Measurements from ENCODE around the gene GKN1. TPM values are rescaled to one million over a fixed set of nuclear protein-coding genes. Genes with fewer than 3 reads are reported as not detected.

GKN1 gene
- total RNA-seq, 1 experiment from 2014 or later, result not detected

GRCh38 chr2:68940369-68940768, 34.1 kb upstream of the GKN1 start:
- no peak overlapping the region for H4K5ac ChIP-seq (ENCODE audit: insufficient read length, low read depth, low read length)
- H3K4me1 ChIP-seq (ENCODE audit: insufficient read depth, low read length), result no peaks in the 10 kb centered on the region
- H3K23ac ChIP-seq (ENCODE audit: insufficient read length, low read depth, low read length), result no peak overlapping the region
- no peak overlapping the region for H2AK5ac ChIP-seq (ENCODE audit: insufficient read length, low read length)
- no peak overlapping the region for H3T11ph ChIP-seq (ENCODE audit: low read length)
- no peak overlapping the region for H3K4ac ChIP-seq (ENCODE audit: low read depth, low read length)
- H2BK5ac ChIP-seq (ENCODE audit: insufficient read length, low read length), result no peak overlapping the region
- no peak overlapping the region for H3K9ac ChIP-seq (ENCODE audit: extremely low read depth, insufficient read length, low read length)
- Mint-ChIP-seq H3K4me3 (no peak overlapping the region), H3K27me3 (ENCODE audit: low read depth) (peaks cover 7% of the 10 kb centered on the region), H3K9me3 (peaks cover 3 to 7% of the 10 kb centered on the region in 2 experiments; a peak in 2 of 5 replicates), H3K27ac (no peak overlapping the region), H3K36me3 (ENCODE audit: insufficient read depth in 1 of 3, low read depth in 3 of 3) (no peaks in the 10 kb centered on the region), H3K4me1 (peaks cover 12 to 13% of the 10 kb centered on the region in 2 experiments)
- no peak for TF ChIP-seq CTCF (conservative IDR thresholded peaks at IDR 0.05)
- H4K91ac ChIP-seq (ENCODE audit: insufficient read length, low read depth, low read length), result no peak overlapping the region
- no peaks in the 10 kb centered on the region for H3K79me2 ChIP-seq (ENCODE audit: insufficient read depth, low read length)
- H2BK120ac ChIP-seq (ENCODE audit: low read depth, low read length, poor library complexity, severe bottlenecking), result no peak overlapping the region
- WGBS (ENCODE audit: extremely low coverage, insufficient read length, low lambda C conversion rate), result no CpG with 5 or more reads among the region's 1 CpG
- DNase-seq, result no peak
- no peaks in the 10 kb centered on the region for H3K79me1 ChIP-seq (ENCODE audit: insufficient read depth, low read depth, low read length, poor library complexity, severe bottlenecking)
- H2BK12ac ChIP-seq (ENCODE audit: insufficient read length, low read depth, low read length), result no peak overlapping the region
- no peak overlapping the region for H4K8ac ChIP-seq (replicated peaks; ENCODE audit: insufficient read length, low read depth, low read length)
- no peaks in the 10 kb centered on the region for H3K23me2 ChIP-seq (ENCODE audit: insufficient read length, low read depth, low read length, poor library complexity, severe bottlenecking)
- no peak overlapping the region for H2BK15ac ChIP-seq (ENCODE audit: low read depth, low read length)
- no peaks in the 10 kb centered on the region for H3K9me3 ChIP-seq (ENCODE audit: control insufficient read depth, low read depth, low read length)
- no peak overlapping the region for H2AFZ ChIP-seq (ENCODE audit: low read length)
- no peaks in the 10 kb centered on the region for H3K27me3 ChIP-seq (ENCODE audit: insufficient read depth, low read length)
- no peak overlapping the region for H3K27ac ChIP-seq (ENCODE audit: insufficient read length, low read depth, low read length)
- H3K56ac ChIP-seq (ENCODE audit: insufficient read length, low read depth, low read length), result no peak overlapping the region
- no peaks in the 10 kb centered on the region for H4K20me1 ChIP-seq (ENCODE audit: control insufficient read depth, insufficient read depth, insufficient read length)
- no peak overlapping the region for H2BK20ac ChIP-seq (ENCODE audit: low read depth, low read length, poor library complexity, severe bottlenecking)
- no peak overlapping the region for H3K18ac ChIP-seq (ENCODE audit: insufficient read length, low read depth, low read length)
- H3K4me2 ChIP-seq (ENCODE audit: insufficient read depth, insufficient read length, low read length), result no peak overlapping the region
- H3K14ac ChIP-seq (ENCODE audit: insufficient read depth, low read length), result no peak overlapping the region
